ENCODE measurements around the gene EBNA1BP2.

DNA sequence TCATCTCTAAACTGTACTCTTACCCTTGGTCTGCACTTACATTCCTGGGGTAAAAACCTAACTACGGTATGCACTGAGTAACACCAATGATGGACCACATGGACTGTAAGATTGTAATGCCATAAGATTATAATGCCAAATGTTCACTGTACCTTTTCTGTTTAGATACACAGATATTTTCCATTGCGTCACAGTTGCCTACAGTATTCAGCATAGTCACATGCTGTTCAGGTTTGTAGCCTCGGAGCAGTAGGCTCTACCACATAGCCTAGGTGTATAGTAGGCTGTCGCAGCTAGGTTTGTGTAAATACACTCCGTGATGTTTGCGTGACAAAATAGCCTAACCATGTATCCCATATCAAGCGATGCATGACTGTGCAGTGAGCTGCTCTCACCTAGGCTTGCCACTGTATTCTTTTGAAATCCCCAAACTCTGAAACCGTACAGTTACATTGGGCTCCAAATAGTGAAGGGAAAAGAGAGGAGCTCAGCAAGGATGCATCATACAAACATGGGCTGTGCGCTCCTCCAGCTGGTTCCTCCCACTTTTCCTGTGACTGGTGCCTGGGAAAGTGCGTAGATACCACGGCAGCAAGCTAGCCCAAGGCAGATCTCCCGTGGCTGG lies 35.3 kb upstream of the EBNA1BP2 start:
- TF ChIP-seq, protein P1, sequence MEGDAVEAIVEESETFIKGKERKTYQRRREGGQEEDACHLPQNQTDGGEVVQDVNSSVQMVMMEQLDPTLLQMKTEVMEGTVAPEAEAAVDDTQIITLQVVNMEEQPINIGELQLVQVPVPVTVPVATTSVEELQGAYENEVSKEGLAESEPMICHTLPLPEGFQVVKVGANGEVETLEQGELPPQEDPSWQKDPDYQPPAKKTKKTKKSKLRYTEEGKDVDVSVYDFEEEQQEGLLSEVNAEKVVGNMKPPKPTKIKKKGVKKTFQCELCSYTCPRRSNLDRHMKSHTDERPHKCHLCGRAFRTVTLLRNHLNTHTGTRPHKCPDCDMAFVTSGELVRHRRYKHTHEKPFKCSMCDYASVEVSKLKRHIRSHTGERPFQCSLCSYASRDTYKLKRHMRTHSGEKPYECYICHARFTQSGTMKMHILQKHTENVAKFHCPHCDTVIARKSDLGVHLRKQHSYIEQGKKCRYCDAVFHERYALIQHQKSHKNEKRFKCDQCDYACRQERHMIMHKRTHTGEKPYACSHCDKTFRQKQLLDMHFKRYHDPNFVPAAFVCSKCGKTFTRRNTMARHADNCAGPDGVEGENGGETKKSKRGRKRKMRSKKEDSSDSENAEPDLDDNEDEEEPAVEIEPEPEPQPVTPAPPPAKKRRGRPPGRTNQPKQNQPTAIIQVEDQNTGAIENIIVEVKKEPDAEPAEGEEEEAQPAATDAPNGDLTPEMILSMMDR (IDR thresholded peaks at IDR 0.05), result no peak
- TF ChIP-seq POLR2A (IDR thresholded peaks at IDR 0.05), result no peak
